Pulmonary artery endothelial cell (primary cell): ENCODE data around the gene ELOVL4. TPM values are rescaled to one million over a fixed set of nuclear protein-coding genes. Genes with fewer than 3 reads are reported as not detected.

Experiments
- DNase-seq: peaks from one replicate; pipeline ENCODE4 v3.0.0-alpha.2; 2011; ENCODE audit warnings: low read depth, low spot score
- total RNA-seq: library from RNA; depleted of rRNA; stranded (reverse); fragments of >200 nt; gene quantifications from 2 replicates; pipeline ENCODE4 v1.2.3, GENCODE V29; 2014

Gene ELOVL4
- 0.71 and 0.99 TPM in 2 replicates for total RNA-seq

DNA sequence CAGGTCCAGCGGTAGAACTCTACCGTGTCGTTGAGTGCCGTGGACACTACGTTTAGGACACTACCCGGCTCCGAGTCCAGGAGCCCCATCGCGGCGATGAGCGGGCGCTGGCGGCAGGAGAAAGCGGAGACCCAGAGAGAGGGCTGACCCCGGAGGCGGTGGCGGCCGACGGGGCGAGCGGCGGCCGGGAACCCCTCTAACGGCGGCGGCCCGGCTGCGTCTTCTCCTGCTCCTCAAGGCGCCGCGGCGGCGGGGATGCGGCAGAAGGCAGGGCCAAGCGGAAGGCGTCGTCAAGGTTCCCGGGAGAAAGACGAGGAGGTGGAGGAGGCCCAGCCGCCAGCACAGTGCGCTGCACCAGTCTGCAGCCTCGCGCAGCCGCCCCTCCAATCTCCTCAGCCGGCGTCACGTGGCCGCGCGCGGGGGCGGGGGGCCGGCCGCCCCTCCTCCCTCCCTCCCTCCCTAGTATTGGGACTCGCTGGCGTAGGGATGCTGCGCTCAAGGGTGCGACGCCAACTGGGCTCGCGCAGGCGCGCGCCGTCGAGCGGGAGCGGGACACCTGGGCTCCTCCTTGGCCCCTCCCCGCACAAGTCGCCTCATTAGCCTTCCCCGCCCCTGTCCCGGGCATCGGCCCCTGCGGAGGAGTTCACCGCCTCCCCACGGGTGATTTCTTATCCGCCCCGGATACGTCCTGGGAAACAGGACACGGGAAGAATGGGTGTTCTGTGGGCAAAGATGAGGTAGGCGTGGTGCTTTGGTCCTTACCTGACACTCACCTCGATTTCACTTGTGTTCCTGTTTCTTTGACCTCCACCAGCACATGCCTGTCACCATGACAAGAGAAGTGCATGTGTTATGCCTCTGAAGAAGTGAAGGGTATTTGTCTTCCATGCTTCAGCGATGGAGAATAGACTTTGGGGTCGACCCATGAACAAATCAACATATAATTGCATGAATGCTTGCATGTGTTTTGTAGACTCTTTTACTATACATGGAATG lies at the start of gene ELOVL4:
Gene ELOVL4 (minus strand): TSS at position 363 of the 996 bp plus-strand sequence. CDS start 274 bp downstream, at position 89.
- DNase-seq: no peak

DNA sequence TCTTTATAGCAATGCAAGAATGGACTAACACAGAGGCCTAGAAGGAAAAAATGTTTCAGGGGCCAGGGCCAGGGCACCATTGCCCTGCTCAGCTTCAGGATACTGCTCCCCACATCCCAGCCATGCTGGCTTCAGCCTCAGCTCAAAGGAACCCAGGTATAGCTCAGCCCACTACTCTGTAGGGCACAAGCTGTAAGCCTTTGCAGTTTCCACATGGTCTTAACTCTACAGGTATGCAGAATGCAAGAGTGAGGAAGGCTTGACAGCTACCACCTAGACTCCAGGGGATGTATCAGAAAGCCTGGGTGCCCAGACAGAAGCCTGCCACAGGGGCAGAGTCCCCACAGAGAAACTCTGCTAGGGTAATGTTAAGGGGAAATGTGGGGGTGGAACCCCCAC lies 46.6 kb upstream of the ELOVL4 start:
- no peak for DNase-seq

DNA sequence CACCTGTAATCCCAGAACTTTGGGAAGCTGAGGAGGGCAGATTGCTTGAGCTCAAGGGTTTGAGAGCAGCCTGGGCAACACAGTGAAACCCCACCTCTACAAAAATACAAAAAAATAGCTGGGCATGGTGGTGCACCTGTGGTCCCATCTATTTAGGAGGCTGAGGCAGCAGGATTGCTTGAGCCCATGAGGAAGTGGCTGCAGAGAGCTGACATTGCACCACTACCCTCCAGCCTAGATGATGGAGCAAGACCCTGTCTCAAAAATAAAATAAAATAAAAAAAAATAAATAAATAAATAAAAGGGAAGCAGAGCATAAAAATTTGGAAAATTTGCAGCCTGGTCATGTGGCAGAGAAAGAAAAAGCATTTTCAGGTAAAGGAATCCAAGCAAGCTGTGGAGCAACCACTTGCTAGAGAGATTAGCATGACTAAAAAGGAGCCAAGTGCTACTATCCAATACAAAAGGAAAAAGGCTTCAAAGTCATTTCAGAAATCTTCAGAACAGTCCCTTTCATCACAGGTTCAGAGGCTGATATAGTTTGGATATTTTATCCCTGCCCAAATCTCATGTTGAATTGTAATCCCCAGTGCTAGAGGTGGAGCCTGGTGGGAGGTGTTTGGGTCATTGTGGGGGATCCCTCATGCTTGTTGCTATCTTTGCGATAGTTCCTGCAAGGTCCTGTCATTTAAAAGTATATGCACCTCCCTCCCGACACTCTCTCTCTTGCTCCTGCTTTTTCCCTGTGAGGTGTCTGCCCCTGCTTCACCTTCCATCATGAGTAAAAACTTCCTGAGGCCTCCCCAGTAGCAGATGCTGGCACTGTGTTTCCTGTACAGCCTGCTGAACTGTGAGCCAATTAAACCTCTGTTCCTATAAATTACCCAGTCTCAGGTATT lies 45.9 kb upstream of the ELOVL4 start:
- DNase-seq: no peak

DNA sequence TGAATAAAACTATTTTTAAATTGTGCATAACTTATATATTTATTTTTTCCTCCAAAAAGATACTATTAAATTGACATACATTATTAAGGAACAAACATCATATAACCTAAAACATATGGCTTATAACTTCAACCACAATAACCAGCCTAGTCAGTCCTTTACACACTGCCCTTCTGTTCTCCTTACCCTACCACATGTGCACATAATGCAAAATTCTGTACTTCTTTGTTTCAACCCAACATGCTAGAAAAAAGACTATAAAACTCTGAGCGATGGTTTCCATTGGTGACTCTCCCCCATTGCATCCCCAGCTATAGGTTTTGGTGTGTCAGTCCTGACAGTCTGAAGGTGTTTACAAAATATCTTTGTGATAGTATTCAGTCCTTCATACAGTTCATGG lies 42.3 kb upstream of the ELOVL4 start:
- no peak for DNase-seq

DNA sequence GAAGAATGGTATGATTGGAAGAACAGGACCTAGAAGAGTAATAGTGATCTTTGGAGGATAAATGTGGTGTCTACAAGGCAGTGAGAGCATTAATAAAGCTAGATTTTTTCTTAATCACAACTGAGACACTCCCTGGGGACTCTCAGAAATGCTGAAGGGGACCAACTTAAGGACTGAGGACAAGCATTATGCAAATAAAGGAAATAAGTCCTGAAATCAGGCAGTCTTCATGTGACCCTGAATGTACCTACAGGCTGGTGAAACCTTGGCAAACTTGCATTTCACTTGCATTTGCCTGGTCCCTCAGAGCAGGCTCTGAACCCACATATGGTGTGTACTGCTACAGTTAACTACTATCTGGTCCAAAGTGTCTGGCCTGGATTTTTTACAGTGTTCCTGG lies 37.8 kb upstream of the ELOVL4 start:
- DNase-seq: no peak

DNA sequence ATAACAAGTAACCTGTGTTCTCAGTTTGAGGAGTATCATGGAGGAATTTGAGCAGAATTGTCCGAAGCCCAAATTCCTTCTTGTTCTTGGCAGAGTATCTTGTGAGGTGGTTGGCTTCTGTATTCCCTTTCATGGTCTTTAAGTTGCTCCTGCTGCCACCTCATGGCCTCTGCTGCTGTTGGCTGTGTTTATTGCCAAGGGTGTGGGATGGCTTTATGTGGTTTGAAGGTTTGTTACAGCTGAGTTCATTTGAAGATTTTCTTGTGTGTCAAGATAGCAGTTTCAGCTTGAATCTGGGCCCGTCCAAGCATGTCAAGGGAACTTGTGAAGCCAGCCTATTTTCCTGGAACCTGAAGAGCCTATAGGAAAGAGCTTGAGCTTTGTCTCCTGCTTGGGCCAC lies 36.9 kb upstream of the ELOVL4 start:
- no peak for DNase-seq

DNA sequence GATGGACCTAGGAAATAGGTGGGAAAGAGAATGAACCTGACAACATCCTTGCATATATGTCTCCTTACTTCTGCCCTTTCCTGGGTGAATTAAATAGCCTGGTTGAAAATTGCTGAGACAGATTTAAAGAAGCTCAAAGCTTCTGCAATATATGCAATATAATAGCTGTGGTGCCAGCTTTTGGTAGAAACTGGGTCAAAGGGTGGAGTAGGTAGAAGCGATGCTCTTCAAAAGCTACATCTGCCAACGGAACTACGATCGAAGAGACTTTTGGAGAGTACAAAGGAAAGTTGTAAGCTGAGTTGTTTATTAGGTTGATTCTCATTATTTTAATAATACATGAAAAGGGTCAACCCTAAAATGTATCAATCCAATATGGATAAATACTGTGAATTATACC lies 34.3 kb upstream of the ELOVL4 start:
- no peak for DNase-seq

DNA sequence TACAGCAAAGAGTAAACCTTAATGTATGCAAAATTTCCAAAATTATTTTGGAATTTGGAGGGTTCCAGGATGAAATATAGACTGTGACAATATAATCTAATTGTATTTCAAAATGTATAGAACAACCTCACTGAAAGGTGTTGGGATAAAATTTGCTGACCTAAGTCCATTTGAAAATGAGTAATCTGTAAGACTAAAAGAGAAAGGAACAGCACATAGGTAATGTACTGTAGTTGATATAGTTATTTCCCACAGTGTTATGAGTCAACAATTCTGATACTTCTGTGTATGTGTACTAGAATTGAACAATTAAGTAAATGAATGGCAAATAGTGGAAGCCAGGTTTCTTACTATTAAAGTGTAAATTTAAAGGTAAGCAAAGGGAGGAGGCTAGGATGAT lies 23.8 kb upstream of the ELOVL4 start:
- DNase-seq: no peak

DNA sequence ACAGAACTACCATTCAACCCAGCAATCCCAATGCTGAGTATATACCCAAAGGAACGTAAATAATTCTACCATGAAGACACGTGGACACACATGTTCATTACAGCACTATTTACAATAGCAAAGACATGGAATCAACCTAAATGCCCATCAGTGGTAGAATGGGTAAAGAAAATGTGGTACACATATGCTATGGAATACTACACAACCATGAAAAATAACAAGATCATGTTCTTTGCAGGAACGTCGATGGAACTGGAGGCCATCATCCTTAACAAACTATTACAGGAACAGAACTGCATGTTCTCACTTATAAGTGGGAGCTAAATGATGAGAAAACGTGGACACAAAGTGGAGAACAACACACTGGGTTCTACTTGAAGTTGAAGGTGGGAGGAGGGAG lies 22.4 kb upstream of the ELOVL4 start:
- no peak for DNase-seq

DNA sequence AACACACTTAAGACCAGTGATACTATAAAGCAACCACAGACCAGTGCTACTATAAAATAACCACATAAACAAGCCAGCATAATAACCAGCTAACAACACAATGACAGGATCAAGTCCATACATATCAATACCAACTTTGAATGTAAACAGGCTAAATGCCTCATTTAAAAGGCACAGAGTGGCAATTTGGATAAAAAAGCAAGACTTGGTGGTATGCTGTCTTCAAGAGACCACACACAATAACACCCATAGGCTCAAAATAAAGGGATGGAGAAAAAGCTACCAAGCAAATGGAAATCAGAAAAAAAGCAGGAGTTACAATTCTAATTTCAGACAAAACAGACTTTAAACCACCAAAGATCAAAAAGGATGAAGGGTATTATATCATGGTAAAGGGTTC lies 19.8 kb upstream of the ELOVL4 start:
- no peak for DNase-seq

DNA sequence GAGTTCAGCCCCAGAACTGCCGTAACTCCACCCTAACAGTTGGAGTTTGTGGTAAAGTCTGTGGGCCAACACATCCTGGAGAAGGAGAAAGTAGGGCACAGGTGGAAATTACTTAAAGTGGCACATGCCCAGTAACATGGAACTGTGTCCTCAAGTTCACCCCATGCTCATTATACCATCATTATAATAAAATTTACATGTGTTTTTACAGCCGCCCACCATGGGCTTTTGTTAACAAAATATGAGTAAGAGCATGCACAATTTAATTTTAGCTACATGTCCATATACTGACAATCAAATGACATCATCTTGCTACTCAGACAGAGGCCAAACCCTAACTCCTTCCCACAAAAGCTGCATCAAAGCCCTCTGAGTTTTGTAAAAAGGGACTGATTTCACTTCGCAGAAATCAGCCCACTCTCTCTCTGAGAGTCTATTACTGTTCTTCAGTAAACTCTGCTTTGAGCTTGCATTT lies 17.3 kb upstream of the ELOVL4 start:
- DNase-seq: no peak

DNA sequence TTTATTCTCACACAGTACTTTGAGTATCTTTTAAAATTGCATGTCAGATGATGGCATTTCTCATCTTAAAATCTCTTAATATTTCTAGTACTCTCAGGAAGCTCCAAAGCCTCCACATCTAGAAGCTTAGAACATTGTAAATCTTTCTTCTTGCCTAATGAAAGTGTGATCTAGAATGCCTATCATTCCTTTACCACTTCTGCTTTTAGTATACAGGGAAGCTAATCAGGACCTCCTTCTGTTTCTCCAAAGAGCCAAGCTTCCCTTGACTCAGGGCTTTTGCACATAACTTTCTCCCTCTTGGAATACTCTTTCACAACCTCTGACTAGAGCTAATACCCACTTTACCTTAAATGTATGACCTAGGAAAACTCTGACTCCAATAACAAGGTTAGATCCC lies 7.5 kb upstream of the ELOVL4 start:
- DNase-seq: no peak

DNA sequence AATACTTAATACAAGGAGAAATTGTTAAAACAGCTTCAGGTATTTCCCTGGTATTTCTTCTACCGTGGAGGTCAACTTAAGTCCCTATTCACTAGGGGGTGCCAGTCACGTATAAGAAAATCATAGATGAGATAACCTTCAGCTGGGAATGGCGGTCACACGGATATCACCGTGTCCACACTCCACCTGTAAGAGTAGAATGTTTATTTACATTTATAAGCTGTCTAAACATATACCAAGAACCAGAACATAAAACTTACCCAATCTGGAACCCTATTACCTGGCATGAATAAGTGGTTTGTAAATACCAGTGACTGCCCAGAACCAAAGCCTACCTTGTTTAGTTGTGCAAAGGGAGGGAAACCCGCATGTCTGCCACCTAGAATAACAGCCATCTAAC lies 1.9 kb upstream of the ELOVL4 start:
- DNase-seq: peak; percentile 22

DNA sequence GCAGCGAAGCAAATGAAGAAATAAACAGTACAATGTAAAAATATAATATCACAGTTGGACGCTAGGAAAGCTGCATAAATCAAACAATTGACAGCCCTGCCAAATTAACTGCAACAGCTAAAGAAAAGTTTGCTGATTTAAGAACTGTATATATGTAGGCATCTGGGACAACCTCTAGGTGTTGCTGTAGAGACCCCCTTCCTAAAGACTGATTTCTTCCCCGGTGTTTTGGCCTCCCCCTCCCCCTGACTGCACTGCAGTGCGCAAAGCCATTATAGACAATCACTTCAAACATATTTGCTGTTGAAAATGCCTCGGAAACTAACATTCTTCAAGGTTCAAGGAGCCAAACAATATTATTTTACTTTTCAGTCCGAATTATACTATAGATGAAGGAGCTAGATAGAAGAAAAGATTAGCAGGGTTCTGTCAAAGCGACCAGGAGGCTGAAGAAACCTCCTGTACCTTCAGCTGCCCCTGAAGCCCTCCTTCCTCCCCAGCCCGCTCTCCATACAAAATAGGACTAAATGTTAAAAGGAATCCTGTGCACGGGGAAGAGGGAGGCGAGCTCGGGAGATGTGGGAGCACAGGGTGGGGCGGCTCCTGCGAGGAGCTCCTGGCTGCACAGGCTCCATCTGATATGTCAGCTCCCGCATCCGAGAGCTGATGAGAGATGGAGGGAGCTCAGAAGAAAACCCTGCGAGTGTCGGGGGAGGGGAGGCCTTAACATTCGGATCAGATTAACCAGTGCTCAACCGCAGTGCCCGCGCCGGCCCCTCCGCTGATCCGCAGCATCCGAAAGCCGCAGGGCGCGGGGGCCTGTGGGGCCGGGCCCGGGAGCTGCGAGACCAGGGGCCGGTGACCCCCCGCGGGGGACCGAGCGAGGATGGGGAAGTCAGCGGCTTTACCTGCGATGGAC lies 822 bp downstream of the ELOVL4 start:
- DNase-seq: no peak

DNA sequence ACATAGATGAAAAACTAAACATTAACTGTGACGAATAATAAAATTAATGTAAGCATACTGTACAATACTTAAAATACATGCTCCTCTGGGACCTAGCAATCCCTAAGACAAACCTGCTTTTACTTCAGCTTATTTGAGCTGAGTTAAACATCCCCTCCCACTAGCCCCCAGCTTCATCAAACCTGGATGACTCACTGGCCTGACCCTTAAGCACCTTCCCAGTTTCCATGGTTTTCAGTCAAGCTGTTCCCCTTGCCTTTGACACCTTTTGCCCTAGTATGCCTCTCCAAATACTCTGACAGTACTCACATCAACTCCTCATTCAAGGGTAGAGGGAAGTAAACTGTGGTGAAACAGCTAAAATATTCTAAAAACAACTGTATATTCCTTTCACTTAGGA lies 4.2 kb downstream of the ELOVL4 start:
- no peak for DNase-seq

DNA sequence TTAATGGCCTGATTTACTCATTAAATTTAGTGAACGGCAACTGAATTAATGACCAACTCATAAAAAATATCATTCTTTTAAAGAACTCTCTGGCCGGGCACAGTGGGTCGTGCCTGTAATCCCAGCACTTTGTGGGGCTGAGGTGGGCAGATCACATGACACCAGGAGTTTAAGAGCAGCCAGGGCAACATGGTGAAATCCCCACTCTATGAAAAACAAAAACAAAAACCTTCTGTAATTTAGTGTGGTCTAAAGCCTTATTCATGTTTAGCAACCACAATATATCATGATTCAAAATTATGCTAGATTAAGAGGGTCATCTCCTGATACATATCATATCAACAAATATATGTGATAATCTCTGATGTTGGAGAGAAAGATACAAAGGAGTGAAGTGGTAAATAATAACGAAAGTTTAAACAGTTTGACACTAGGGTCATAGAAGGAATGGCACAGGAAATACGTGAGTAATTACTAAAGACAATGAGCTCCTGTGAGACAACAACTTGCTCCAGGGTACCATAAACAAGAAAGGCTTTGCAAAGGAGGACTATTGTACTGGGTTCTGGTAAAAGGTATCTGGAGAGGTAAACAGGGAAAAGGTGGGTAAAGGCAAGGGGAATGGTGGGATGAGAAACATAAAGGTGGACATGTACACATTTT lies 5.7 kb downstream of the ELOVL4 start:
- DNase-seq: no peak

DNA sequence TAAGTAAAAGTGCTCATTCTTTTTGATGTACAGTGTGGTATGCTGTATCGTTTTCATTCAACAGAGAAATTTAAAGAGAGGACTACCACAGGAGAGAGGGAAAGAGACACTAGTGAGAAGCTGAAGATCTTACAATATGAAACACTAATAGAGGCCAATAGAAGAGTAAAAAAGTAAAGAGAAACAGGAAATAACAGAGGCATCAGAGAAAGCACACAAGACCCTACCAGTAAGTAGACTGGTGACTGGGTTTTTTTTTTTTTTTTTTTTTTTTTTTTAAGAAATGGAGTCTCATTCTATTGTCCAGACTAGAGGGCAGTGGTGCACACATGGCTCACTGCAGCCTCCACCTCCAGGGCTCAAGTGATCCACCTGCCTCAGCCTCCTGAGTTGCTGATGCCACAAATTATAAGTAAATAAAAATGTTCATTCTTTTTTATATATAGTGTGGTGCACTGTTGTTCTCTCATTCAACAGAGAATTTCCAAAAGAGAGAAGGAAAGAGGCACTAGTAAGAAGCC lies 18.8 kb downstream of the ELOVL4 start:
- DNase-seq: no peak

DNA sequence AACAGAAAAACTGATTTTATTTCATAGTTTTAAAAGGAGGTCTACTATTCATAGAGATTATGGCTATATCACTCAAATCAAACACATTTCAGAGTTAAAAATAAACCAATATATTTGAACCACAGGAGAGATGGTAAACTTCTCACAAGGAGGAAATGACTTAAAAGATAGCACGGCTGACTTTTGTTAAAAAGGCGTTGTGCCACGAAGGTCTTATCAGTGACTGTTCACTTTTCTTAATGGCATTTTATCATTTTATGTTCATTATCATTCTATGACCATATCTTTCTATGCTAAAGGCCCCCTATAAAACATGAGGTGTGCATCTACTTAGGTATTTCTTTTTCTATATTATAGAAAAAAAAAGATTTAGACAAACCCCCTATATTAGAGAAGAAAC lies 19.6 kb downstream of the ELOVL4 start:
- no peak for DNase-seq

DNA sequence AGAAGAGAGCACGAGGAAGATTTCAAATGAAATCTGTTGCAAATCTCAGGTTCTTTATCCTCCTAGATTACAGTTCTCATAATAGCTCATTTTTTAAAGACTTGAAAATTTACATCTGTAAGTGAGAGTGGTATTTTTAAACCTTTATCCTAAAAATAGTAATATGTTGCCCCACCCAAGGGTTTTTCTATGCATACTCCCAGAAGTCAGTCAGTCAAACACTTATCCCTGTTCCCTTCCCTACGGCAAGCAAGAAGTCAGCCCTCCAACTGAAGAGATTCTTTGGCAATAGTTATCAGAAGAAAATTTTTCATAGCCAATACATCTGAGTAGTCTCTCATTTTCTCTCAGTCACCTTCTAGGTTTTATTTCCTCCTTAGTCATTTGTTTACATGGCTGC lies 24.1 kb downstream of the ELOVL4 start:
- no peak for DNase-seq

DNA sequence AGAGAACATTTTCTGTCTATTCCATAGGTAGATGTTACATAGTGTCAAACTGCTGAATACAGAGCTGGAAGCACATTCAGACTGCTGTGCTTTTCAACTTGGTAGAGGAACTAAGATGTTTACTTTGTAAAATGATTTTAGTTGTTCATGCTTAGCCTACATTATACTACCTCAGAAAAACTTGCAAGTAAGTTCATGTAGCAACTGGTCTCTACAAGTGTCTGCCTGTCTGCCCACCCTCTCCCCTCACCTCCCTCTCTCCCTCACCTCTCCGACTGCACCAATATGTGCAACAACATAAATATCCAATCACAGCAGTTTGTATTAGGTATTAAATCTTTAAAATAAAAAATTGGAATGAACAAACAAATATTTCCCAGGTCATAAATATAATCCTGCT lies 25.3 kb downstream of the ELOVL4 start:
- DNase-seq: no peak
